WI38 (cell line): ENCODE results near the gene CCDC190.
A peak's percentile ranks its signal among the peaks of the same experiment; 100 is the strongest.

Experiments used
- H3K4me3 ChIP-seq: 2 replicates; pipeline ENCODE4 v1.5.1; 2011; ENCODE audit warnings: low read depth, mild to moderate bottlenecking, control low read depth, low read length
- CTCF ChIP-seq: IDR thresholded peaks from 2 replicates; pipeline ENCODE4 v1.5.1; 2012; ENCODE audit warnings: low read depth, mild to moderate bottlenecking, control low read depth, low read length

CCDC190 gene

DNA sequence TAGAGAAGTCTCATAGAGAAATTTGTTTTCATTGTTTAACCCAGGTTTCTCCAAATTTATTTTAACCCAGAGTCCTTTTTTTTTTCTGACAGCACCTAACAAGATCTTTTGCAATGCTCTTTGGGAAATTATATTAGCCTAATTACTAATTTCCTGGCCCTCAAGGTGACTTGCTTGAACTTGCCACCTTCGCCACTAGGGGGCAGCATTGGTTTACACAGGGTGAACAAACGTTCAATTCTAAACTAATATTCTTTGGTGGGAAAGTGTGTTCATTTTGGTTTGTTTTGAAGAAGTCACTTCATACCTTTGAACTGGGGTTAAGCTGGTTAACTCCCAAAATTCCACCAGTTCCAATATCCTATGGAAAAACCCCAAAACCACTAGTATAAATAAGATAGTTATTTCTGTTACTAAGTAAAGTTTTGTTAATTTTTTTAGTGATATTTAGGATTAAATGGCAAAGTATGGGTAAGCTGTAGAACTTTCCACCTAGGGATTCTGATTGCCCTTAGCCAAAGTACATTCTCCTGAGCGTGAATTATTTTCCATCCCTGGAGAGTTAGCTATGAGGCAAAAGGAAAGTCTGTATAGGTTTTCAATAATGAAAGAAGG lies 13.0 kb downstream of the CCDC190 start:
- H3K4me3 ChIP-seq = no peak overlapping the region
- peak; percentile 82 for TF ChIP-seq CTCF

DNA sequence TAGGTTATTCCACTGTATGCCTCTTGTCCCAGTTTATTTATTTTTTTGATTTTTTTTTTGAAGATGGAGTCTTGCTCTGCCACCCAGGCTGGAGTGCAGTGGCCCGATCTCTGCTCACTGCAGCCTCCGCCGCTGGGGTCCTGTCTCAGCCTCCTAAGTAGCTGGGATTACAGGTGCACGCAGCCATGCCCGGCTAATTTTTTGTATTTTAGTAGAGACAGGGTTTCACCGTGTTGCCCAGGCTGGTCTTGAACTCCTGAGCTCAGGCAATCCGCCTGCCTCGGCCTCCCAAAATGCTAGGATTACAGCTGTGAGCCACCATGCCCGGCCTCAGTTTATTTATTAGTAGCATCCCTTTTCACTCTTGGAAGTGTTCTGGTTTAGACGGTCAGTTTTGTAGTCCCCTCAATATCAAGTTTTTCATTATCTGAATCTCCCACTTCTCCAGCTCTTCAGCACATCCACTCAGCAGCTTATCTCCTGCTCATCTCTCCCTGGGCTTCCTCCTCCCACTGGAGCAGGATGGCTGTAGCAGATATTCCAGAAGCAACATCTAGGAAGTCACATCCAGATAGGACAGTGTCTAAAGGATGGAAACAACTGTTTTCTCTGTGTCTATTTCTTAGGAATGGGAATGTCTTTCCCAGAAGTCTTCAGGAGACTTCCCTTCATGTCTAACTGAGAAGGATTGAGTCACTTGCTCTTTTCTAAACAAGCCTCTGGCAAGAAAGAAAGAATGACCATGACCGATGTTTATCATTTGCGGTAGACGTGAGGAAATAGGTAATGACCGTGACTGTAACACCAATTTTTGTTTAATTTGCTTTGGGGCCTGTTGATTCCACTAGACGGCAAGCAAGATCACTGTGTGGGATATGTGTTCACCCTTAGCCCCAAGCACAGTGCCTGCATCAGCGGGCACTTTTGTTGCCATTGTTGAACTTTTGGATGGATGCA lies 14.4 kb downstream of the CCDC190 start:
- no peak for TF ChIP-seq CTCF
- no peak overlapping the region for H3K4me3 ChIP-seq

DNA sequence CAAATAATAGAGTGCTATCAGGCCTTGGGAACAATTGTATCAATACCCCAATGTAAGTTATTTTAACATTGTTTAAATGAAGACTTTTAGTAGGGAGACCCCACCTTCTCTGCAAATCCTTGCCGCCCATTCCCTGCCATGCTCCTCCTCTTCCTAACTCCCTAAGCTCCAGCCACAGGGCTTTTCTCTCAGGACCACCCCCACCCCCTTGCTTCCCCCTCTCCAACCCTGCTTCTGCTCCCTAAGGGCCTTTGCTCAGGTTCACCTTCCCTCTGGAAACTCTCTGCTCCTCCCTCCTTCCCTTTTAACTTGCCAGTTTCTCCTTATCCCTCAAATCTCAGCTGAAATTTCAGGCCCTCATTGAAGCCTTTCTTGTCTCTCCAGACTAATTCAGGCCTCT lies 16.8 kb downstream of the CCDC190 start:
- H3K4me3 ChIP-seq = no peak overlapping the region
- TF ChIP-seq CTCF = no peak

DNA sequence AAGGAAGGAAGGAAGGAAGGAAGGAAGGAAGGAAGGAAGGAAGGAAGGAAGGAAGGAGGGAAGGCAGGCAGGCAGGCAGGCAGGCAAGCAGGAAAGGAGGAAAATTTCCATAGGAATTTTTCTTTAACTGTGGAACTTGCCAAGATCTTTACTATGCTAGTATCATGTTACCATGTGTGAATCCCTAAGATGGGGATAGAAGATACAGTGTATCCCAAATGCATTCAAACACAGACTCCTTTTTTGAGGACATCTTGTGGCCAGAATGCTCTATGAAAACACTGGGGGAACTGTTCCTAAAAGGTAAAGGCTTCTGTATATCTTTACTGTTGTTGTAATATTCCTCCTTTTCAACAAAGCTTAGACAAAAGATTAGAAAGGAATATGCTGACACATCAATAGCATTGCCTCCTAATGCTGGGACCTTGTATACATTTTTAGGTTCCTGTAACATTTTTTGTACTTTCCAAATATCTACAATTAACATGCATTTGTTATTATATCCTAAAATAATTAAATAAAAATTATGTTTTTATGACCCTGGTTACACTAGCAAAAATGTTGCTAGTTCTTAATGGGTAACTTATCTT lies 20.6 kb downstream of the CCDC190 start:
- no peak for TF ChIP-seq CTCF
- H3K4me3 ChIP-seq = no peak overlapping the region

- no peak for TF ChIP-seq CTCF
- no peak overlapping the region for H3K4me3 ChIP-seq
Measured at GRCh38 chr1:162838863-162839262, 22.1 kb downstream of the CCDC190 start.

DNA sequence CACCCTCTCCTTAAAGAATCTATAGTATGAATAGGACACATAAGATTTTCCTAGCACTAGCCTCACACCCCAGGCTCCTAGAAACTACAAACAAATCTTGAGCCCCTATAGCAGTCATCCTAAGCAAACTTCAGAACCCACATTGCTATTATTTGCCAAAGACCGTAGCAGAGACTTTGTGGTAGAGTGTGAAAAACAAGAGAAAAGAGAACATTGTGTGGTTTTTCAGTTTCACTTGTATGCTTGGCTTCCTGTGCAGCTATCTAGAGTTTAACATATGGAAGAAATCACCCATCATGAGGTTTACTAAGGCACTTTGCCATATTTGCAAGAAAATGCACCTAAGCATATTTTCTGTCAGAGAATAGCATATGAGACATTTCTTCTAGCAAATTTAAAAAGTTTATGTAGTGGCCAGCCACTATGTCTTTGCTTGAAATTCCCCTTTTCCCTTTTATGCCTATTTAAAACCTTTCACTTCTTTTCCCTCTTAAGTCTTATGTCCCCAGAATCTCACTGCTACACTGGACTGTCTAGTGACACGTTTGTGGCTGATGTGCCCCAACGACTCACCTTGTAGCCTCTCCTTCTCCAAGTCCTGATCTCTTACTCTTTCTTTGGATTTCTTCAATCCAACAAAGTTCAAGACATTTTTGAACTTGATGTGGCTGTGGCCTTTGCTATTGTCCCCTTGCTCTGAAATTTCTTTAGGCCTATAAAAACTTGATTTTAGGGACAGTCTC lies 25.6 kb downstream of the CCDC190 start:
- H3K4me3 ChIP-seq = no peak overlapping the region
- no peak for TF ChIP-seq CTCF
